GM23338 (cell line): Measurements from ENCODE around the gene SDHAF4. TPM values are rescaled to one million over a fixed set of nuclear protein-coding genes. Genes with fewer than 3 reads are reported as not detected.

Source experiments
- ATAC-seq: fragments of 200-7000 bp; cut with Tn5 transposase; 3 replicates; pipeline ENCODE4 v1.9.1; 2020
- DNase-seq: peaks from one replicate; pipeline ENCODE4 v3.0.0-alpha.2; 2015; ENCODE audit warnings: low spot score
- H2AFZ ChIP-seq: fragments of 200-600 bp; sonication (generic); 2 replicates; pipeline ENCODE4 v1.8.0; 2016; ENCODE audit warnings: antibody characterized with exemption, mild to moderate bottlenecking, moderate library complexity
- H3F3A ChIP-seq: fragments of 200-600 bp; sonication (generic); replicated peaks from 2 replicates; pipeline ENCODE4 v1.8.0; 2017; ENCODE audit warnings: antibody characterized with exemption, mixed run types, low read depth
- H3K27ac ChIP-seq: fragments of 200-600 bp; sonication (generic); 2 replicates; pipeline ENCODE4 v1.6.1; 2016; ENCODE audit warnings: low read depth
- H3K27me3 ChIP-seq: fragments of 200-600 bp; sonication (generic); 2 replicates; pipeline ENCODE4 v1.8.0; 2016; ENCODE audit warnings: mild to moderate bottlenecking, mixed run types, moderate library complexity; ENCODE audit not compliant: insufficient read depth
- H3K36me3 ChIP-seq: fragments of 200-600 bp; sonication (generic); 2 replicates; pipeline ENCODE4 v1.8.0; 2016; ENCODE audit warnings: mild to moderate bottlenecking; ENCODE audit not compliant: insufficient read depth
- H3K4me1 ChIP-seq: fragments of 200-600 bp; sonication (generic); 2 replicates; pipeline ENCODE4 v1.8.0; 2016; ENCODE audit warnings: mild to moderate bottlenecking, moderate library complexity; ENCODE audit not compliant: insufficient read depth
- H3K4me2 ChIP-seq: fragments of 200-600 bp; sonication (generic); 2 replicates; pipeline ENCODE4 v1.7.1; 2017; ENCODE audit warnings: mixed run types
- H3K4me3 ChIP-seq: fragments of 200-600 bp; sonication (generic); 2 replicates; pipeline ENCODE4 v1.6.1; 2016; ENCODE audit warnings: mixed run types
- H3K79me2 ChIP-seq: fragments of 200-600 bp; sonication (generic); replicated peaks from 2 replicates; pipeline ENCODE4 v1.8.0; 2017; ENCODE audit warnings: mild to moderate bottlenecking; ENCODE audit not compliant: insufficient read depth
- H3K9me2 ChIP-seq: fragments of 200-600 bp; sonication (generic); 2 replicates; pipeline ENCODE4 v1.8.0; 2017; ENCODE audit not compliant: insufficient read depth
- H4K20me1 ChIP-seq: fragments of 200-600 bp; sonication (generic); replicated peaks from 2 replicates; pipeline ENCODE4 v1.8.0; 2017; ENCODE audit warnings: mild to moderate bottlenecking; ENCODE audit not compliant: insufficient read depth
- H3K27ac Mint-ChIP-seq: 2 replicates; pipeline ENCODE4 v1.8.0; 2020; ENCODE audit warnings: inconsistent platforms, mild to moderate bottlenecking, moderate library complexity, mixed read lengths
- H3K27me3 Mint-ChIP-seq: 3 replicates; pipeline ENCODE4 v1.8.0; 2022; ENCODE audit warnings: low read depth, mild to moderate bottlenecking, moderate library complexity, mixed read lengths, inconsistent platforms; ENCODE audit not compliant: insufficient read depth, poor library complexity
- H3K36me3 Mint-ChIP-seq: 3 replicates; pipeline ENCODE4 v1.8.0; 2021; ENCODE audit warnings: low read depth, mild to moderate bottlenecking, inconsistent platforms, moderate library complexity, mixed read lengths
- H3K4me1 Mint-ChIP-seq: 3 replicates; pipeline ENCODE4 v1.8.0; 2020; ENCODE audit warnings: mild to moderate bottlenecking, inconsistent platforms, mixed read lengths
- H3K4me3 Mint-ChIP-seq: 3 replicates; pipeline ENCODE4 v1.8.0; 2021; ENCODE audit warnings: moderate library complexity, mild to moderate bottlenecking, inconsistent platforms, mixed read lengths
- H3K9me3 Mint-ChIP-seq: 3 replicates; pipeline ENCODE4 v1.8.0; 2020; ENCODE audit warnings: moderate library complexity, mild to moderate bottlenecking, inconsistent platforms, mixed read lengths
- CREB1 ChIP-seq: fragments of 250-450 bp; sonication (Bioruptor Pico); IDR thresholded peaks from 2 replicates; pipeline ENCODE4 v1.5.0; 2020; ENCODE audit warnings: low read depth, mild to moderate bottlenecking, moderate library complexity
- EZH2 ChIP-seq: fragments of 200-600 bp; sonication (generic); IDR thresholded peaks from one replicate; pipeline ENCODE4 v1.8.0; 2017; ENCODE audit warnings: antibody characterized with exemption, mild to moderate bottlenecking, low read depth; ENCODE audit not compliant: unreplicated experiment
- EZH2phosphoT487 ChIP-seq: fragments of 200-600 bp; sonication (generic); IDR thresholded peaks from one replicate; pipeline ENCODE4 v1.8.1; 2018; ENCODE audit warnings: antibody characterized with exemption; ENCODE audit not compliant: unreplicated experiment
- JUNB ChIP-seq: IDR thresholded peaks from one replicate; pipeline ENCODE4 v1.6.1; 2016; ENCODE audit warnings: antibody characterized with exemption; ENCODE audit not compliant: unreplicated experiment
- NANOG ChIP-seq: IDR thresholded peaks from 2 replicates; pipeline ENCODE4 v1.6.1; 2016; ENCODE audit warnings: antibody characterized with exemption, borderline replicate concordance
- POLR2AphosphoS5 ChIP-seq: IDR thresholded peaks from 2 replicates; pipeline ENCODE4 v1.6.1; 2016; ENCODE audit warnings: antibody characterized with exemption, low read depth
- STAT1 ChIP-seq: IDR thresholded peaks from one replicate; pipeline ENCODE4 v1.6.1; 2016; ENCODE audit warnings: antibody characterized with exemption; ENCODE audit not compliant: unreplicated experiment
- ZNF331 ChIP-seq: fragments of 250-450 bp; sonication (Bioruptor Pico); IDR thresholded peaks from 2 replicates; pipeline ENCODE4 v1.5.0; 2020; ENCODE audit warnings: low read depth, mild to moderate bottlenecking, moderate library complexity
- polyA plus RNA-seq: library from polyadenylated mRNA; unstranded; fragments of >200 nt; fragmentation: Nextera tagmentation; extraction: Ambion mirVana; gene quantifications from 2 replicates; pipeline ENCODE4 v1.2.1, GENCODE V29; 2016
- total RNA-seq: library from RNA; depleted of rRNA; stranded (reverse); fragments of >200 nt; shearing (Covaris generic); gene quantifications from 2 replicates; pipeline ENCODE4 v1.2.3, GENCODE V29; 2014
- TF ChIP-seq, protein P1 (sequence below): fragments of 250-450 bp; sonication (Bioruptor Pico); IDR thresholded peaks from 2 replicates; pipeline ENCODE4 v1.5.0; 2020; ENCODE audit warnings: mild to moderate bottlenecking, moderate library complexity

Gene SDHAF4
- total and polyA plus RNA-seq, 2 experiments from 2014 or later = 12.2 to 30.4 TPM

DNA sequence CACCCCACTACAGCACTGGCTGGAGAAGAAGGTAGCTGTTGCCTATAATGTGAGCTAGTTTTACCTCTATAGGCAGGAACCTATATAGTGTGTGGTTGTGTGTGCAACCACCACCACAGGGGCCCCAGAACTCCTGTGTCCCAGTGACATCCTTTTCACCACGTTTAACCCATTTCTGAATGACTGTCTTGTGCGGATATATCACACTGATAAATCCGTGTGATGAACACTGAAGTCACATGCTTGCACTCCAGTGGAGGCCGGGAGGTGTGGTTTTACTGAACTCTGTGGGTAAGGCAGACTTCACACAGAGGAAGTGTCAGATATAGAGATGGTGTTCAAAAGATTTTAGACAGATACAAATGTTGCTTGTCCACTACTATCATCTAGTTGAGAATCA lies 32.5 kb downstream of the SDHAF4 start (continued):
- TF ChIP-seq, protein P1, sequence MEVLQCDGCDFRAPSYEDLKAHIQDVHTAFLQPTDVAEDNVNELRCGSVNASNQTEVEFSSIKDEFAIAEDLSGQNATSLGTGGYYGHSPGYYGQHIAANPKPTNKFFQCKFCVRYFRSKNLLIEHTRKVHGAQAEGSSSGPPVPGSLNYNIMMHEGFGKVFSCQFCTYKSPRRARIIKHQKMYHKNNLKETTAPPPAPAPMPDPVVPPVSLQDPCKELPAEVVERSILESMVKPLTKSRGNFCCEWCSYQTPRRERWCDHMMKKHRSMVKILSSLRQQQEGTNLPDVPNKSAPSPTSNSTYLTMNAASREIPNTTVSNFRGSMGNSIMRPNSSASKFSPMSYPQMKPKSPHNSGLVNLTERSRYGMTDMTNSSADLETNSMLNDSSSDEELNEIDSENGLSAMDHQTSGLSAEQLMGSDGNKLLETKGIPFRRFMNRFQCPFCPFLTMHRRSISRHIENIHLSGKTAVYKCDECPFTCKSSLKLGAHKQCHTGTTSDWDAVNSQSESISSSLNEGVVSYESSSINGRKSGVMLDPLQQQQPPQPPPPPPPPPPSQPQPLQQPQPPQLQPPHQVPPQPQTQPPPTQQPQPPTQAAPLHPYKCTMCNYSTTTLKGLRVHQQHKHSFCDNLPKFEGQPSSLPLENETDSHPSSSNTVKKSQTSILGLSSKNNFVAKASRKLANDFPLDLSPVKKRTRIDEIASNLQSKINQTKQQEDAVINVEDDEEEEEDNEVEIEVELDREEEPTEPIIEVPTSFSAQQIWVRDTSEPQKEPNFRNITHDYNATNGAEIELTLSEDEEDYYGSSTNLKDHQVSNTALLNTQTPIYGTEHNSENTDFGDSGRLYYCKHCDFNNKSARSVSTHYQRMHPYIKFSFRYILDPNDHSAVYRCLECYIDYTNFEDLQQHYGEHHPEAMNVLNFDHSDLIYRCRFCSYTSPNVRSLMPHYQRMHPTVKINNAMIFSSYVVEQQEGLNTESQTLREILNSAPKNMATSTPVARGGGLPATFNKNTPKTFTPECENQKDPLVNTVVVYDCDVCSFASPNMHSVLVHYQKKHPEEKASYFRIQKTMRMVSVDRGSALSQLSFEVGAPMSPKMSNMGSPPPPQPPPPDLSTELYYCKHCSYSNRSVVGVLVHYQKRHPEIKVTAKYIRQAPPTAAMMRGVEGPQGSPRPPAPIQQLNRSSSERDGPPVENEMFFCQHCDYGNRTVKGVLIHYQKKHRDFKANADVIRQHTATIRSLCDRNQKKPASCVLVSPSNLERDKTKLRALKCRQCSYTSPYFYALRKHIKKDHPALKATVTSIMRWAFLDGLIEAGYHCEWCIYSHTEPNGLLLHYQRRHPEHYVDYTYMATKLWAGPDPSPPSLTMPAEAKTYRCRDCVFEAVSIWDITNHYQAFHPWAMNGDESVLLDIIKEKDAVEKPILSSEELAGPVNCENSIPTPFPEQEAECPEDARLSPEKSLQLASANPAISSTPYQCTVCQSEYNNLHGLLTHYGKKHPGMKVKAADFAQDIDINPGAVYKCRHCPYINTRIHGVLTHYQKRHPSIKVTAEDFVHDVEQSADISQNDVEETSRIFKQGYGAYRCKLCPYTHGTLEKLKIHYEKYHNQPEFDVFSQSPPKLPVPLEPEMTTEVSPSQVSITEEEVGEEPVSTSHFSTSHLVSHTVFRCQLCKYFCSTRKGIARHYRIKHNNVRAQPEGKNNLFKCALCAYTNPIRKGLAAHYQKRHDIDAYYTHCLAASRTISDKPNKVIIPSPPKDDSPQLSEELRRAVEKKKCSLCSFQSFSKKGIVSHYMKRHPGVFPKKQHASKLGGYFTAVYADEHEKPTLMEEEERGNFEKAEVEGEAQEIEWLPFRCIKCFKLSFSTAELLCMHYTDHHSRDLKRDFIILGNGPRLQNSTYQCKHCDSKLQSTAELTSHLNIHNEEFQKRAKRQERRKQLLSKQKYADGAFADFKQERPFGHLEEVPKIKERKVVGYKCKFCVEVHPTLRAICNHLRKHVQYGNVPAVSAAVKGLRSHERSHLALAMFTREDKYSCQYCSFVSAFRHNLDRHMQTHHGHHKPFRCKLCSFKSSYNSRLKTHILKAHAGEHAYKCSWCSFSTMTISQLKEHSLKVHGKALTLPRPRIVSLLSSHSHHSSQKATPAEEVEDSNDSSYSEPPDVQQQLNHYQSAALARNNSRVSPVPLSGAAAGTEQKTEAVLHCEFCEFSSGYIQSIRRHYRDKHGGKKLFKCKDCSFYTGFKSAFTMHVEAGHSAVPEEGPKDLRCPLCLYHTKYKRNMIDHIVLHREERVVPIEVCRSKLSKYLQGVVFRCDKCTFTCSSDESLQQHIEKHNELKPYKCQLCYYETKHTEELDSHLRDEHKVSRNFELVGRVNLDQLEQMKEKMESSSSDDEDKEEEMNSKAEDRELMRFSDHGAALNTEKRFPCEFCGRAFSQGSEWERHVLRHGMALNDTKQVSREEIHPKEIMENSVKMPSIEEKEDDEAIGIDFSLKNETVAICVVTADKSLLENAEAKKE (CRISPR knock-in tag) = no peak
- no peak for TF ChIP-seq NANOG
- TF ChIP-seq EZH2 = no peak
- no peak for TF ChIP-seq STAT1
- no peak for TF ChIP-seq CREB1 (CRISPR knock-in tag)
- TF ChIP-seq EZH2phosphoT487 = no peak
- TF ChIP-seq JUNB = no peak

DNA sequence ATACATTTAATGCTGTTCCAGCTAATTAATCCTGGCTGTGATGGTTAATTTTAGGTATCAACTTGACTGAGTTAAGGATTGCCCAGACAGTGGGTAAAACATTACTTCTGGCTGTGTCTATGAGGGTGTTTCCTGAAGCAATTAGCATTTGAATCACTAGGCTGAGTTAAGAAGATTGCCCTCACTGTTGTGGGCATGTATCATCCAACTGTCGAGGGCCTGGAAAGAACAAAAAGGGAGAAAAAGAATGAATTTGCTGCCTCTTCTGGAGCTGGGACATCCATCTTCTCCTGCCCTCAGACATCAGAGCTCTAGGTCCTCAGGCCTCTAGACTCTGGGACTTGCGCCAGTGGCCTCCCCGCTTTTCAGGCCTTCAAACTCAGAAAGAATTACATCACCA lies 34.3 kb downstream of the SDHAF4 start:
- Histone ChIP-seq H2AFZ (no peak overlapping the region), H3K27me3 (no peaks in the 10 kb centered on the region), H3K9me2 (peaks cover 4% of the 10 kb centered on the region), H3F3A (no peaks in the 10 kb centered on the region), H3K4me3 (0 out of 2 replicates have a peak overlapping the region, but pooled peaks have one; percentile 4), H3K36me3 (no peaks in the 10 kb centered on the region), H3K27ac (no peak overlapping the region), H3K4me1 (peaks cover 21% of the 10 kb centered on the region), H3K4me2 (peak overlapping the region; percentile 29; the same call in 1 of the 2 replicates), H3K79me2 (no peaks in the 10 kb centered on the region), H4K20me1 (no peaks in the 10 kb centered on the region)
- DNase-seq = peak; percentile 15
- Mint-ChIP-seq H3K27ac (peak overlapping the region; percentile 73), H3K27me3 (peaks cover 10% of the 10 kb centered on the region), H3K4me1 (peaks cover 29% of the 10 kb centered on the region), H3K9me3 (peaks cover 19% of the 10 kb centered on the region), H3K4me3 (no peak overlapping the region), H3K36me3 (peaks cover 15% of the 10 kb centered on the region)
- TF ChIP-seq, protein P1 (CRISPR knock-in tag) = peak; percentile 94
- no peak for TF ChIP-seq ZNF331 (CRISPR knock-in tag)
- no peak for TF ChIP-seq POLR2AphosphoS5
- peak; percentile 35; the same call in 1 of the 2 replicates for TF ChIP-seq NANOG
- peak; percentile 88 for ATAC-seq
